Stimulated activated CD4-positive, alpha-beta T cell treated with anti-CD3 and anti-CD28 coated beads, Interleukin-2, amount 100 ng/mL, for 24 hours (primary cell): ENCODE measurements around the gene PIK3R3.

Experiments used
- DNase-seq, 2 donors: peaks; one replicate each; pipeline ENCODE4 v3.0.0-alpha.2; 2020

The PIK3R3 gene

DNA sequence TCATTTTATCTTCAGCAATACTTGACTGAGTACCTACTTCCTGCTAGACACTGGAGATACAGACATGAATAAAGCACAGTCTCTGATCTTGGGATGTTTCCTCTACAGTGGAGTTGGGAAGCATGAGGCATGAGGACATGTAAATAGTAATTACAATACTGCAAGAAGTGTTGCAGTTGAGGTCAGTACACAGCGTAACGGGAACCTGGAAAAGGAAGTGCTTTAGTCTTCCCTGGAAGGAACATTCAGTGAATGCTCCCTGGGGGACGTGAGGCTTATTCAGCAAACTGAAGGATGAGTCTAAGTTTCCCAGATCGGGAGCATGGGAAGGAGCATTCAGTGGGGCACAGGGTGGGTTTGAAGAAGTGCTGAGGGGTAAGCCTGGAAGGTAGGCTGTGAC, 112.4 kb downstream of the PIK3R3 start:
- no peak for DNase-seq

DNA sequence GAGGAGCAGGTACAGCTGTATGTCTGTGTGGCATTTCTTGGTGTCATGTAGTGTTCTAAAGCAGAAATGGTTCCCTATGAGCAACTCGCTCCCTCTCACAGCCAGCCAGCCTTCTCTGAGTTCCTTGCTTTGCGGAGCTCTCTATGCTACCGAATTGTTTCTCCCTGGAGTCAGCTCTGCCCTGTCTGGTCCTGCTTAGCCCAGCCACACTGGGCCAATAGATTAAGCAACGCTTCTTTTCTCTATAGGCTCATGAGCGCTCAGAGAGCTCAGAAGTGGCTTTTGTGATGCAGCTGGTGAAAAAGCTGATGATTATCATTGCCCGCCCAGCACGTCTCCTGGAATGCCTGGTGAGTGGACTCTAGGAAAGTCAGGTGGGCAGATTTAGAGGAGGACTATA, 113.1 kb downstream of the PIK3R3 start:
- DNase-seq = no peak

DNA sequence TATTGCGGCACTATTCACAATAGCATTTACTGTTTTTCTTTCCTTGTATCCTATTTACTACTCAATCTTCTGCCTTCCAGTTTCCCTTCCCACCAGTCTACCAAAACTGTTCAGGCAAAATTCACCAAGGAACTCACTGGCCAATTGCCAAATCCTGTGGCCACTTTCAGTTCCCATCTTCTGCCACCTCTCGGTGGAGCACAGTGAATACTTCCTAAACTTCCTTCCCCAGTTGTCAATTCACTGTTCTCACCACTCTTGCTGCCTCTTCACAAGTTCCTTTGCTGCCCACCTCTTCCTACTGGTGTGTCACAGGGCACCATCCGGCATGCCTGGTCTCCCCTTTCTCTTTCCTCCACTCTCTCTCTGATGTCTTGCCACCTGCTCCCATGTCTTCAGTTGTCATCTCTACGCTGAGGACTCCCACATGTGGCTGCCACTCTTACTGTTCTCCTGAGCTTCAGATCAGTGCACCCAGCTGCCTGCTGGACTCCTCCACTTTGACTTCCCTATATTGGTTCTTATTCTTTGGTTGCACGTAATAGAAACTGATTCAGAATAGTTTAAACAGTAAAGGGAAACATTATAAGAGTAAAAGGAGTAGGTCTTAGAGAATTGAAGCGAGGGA, 114.4 kb downstream of the PIK3R3 start:
- no peak for DNase-seq

DNA sequence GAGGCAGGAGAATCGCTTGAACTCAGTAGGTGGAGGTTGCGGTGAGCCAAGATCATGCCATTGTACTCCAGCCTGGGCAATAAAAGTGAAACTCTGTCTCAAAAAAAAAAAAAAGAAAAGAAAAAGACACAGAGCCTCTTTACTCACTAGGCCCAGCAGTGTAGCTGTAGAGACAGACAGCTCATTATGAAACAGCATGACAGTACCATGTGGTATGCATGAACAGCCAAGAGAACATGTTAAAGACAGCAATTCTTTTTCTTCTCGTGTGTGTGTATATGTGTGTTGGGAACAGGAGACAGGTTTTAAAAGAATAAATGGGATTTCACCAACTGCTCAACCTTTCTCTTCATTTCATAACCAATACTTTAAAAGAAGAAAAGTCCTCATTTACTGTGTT, 118.8 kb downstream of the PIK3R3 start:
- no peak for DNase-seq

DNA sequence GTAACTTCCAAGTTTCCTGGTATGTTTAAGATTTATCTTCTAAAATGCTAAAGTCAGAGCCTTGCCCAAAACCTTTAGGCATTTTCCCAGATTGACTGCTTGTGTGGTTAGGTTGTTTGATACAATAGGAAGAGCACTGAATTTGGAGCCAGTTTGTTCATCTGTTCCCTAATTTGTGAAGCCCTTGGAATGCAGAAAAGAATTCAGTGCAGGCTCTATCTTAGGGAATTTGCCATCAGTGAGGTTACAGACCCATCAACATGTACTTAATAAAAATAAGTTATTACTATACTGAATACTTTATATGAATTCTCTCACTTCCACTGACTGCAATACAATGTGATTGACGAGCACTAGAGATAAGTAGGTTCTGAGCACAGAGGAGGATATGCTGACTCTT, 120.2 kb downstream of the PIK3R3 start:
- no peak for DNase-seq

DNA sequence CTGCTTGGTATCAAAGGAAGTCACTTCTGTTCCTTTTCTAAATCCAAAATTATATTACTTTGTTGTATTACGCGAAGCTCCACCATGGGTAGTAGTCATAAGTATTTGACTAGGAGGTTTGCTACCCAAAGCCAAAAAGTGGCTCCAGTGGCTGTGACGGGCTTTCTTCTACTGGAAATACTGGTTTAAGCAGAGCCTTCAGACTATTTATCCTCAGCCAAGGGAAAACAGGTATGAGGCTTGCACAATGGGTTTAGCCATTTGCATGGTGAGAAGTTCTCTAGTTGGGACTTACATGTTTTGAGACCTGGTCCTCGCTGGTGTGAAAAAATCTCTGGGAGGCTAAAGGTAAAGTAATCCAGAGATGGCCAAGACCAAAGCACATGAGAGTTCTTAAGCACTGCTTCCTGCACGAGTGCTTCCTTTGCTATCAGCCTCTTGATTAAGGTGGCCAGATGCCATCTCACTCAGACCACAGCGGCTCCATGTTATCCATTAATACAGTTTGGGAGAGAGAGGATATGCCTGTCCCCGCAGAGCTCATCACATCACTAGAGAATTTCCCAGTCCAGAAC, 121.2 kb downstream of the PIK3R3 start:
- DNase-seq = no peak

DNA sequence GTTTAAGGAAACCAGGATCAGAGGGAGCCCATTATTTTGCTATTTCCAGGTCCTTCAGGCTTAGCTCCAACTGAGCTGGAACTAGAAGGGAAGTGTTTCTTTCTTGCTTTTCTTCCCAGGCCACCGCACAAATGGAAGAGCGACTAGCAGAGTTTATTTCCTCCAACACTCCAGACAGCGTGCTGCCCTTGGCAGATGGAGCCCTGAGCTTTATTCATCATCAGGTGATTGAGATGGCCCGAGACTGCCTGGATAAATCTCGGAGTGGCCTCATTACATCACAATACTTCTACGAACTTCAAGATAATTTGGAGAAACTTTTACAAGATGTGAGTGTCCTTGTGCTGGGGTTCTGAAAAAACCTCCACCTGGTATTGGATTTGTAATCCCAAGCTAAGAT, 121.8 kb downstream of the PIK3R3 start:
- DNase-seq = no peak

DNA sequence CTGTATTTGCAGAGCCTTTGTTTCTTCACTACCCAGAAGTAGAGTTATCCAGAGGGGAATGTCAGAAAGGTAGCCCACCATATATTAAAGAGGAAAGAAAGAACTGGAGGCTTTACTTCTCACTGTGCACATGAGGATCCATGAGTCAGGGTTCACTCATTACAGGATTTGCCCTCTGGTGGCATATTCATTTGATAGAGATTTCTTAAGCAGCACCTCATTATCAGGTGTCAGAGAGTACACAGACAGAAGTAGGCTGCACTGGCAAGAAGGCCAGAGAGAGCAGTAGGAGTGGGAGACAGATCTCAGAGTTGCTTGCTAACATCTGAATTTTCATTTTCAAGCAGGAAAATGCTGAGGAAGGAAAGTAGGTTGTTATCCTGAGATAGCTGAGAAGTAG, 123.8 kb downstream of the PIK3R3 start:
- no peak for DNase-seq

DNA sequence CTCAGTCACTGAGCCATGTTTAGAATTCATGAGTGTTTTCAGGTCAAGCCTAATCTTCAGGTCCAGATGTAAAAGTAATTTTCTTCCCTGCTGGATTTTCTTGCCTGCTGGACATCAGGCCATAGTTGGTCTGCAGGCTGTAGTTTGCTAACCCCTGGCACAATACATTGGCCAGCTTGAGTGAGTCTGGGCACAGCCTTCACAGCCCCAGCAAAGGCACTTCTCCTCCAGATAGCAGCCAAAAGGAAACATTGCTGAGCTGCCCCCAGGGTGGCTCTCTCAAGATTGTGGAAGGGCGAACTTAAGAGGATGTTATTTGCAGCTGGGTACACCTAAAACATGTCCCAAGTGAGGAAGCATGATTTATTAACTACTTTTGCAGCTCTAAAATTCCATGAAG, 126.8 kb downstream of the PIK3R3 start:
- DNase-seq = no peak

DNA sequence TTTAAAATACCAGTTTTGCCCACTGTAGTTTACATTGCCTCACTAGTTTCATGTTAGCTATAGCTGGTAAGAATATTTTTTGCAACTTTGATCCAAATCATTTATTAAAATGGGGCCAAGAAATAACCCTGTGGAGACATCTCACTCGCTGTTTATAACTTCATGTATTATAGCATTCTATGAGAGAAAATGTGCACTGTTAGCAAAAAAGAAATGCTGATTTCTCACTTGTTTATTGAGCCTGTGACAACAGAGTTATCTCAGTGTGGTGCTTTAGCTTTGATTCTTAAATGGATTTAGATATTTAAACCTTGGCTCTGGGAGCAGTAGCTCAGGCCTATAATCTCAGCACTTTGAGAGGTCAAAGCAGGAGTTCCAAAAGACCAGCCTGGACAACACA, 127.9 kb downstream of the PIK3R3 start:
- no peak for DNase-seq

DNA sequence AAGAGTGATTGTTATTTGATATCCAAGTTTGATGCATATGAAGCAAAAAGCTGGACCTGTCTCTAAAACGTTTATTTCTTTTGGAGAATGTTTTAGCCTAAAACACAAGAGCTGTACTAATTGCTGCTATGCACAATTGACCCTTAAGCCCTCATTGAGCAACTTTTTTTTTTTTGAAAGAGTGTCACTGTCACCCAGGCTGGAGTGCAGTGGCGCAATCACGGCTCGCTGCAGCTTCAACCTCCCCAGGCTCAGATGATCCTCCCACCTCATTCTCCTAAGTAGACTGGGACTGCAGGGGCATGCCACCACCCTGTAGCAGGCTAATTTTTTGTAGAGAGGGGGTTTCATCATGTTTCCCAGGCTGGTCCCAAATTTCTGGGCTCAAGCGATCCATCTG, 129.1 kb downstream of the PIK3R3 start:
- no peak for DNase-seq

DNA sequence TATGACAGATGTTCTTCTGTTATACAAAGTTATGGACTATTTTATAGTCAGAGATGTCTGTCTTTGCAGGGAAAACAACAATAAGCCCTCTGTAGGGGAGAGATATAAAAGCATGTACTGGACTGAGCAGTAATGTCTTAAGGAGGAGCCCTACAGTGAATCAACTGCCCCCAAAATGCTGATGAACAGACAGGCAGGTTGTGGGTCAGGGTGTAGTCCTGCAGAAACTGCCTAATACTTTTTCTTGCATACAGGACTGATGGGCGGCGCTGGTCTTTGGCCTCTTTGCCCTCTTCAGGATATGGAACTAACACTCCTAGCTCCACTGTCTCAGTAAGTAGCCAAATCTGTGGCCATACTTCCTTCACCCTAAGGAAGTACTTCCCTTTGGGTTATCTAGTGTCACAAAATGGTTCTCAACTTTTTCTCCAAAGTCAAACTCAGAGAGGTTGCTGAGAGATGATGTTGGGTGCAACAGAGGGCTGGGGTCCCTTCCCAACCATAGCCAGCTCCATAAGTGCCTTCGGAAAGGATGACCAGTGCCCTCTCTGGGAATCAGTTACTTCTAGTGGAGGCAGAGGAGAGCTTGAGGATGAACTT, 129.8 kb downstream of the PIK3R3 start:
- DNase-seq = no peak

DNA sequence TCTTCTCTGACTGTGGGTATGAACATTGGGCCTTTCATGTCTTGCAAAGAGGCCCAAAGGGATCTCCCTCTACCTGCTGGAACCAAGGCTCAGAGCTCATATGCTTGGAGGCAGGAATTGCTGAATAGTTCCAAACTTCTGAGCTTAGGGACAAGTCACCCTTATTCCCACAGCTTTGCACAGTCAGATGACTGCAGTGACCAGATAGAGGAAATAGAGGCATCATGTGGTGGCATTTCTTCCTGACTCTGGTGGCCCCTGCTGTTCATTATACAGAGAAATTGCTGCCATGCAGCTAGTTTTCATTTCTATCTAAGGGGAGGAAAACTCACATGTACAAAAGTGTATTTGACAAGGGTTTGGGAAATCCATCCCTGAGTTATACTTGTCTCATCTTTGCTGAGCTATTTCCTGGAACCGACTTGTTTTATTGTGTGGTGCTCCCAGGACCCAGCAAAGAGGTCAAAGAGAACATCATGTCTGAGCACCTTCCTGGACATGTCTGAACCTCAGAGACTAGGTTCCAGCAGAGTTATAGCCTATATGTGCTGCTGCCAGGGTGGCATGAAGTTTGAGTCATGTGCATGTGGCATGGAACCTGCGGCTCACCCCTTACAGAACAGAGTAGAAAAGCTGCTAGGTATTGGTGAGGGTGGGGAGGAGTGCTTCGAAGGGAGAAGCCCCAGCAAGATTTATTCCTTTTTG, 131.2 kb downstream of the PIK3R3 start:
- no peak for DNase-seq

DNA sequence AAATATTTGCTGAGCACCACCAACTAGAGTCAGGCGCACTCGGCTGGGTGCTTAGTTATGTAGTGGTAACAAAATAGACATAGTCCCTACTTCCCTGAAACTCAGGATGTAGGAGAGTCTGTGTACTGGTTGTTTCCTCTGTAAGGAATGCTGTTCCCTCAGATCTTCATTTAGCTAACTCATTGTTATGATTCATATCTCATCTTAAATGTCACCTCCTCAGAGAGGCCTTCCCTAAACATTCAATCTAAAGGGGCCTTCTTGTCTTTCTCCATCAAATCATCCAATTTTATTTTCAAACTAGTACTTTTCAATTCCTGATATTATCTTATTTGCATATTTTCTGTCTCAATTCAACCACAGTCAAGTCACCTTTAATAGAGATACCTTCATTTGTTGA, 132.9 kb downstream of the PIK3R3 start:
- DNase-seq = no peak

DNA sequence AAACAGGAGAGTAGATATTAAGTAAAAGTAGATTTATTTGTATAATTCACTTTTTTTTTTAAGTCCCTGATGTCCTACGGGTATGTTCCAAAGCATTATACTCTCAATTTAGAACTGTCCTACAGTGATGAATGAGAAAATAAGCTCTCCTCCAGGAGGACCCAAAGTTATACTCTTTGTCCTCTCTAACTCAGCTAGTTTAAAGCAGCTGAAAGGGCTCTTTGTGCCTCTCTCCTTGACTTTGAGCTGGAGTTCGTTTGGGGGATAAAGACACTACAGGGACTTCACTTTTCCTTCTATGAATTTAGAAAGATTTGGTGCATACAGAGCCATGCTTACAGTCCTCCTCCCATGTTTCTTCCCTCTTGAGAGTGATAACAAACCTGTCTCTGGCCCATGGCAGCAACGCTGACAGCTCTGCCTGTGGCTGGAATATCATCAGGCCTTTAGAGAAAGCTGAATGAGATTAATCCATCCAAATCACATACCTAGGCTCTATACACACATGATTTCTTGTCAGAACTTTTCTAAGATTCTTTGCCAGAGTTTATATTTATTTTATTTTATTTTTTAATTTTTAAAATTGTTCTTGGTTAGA, 134.3 kb downstream of the PIK3R3 start:
- no peak for DNase-seq

DNA sequence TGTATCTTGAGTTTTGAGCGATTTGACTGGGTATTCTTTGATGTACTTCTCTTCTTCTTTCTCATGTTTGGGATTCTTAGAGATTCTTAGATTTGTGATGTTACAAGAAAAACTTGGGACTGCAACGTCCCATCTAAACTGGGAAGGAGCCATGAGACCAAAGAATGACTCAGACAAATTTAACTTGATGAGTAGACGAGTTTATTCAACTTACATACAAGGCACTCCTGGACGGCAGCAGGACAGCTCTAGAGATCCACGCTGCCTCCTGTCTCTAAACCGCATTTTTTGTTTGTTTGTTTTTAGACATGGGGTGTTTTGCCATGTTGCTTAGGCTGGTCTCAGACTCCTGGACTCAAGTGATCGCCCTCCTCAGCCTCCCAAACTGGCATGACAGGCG, 137.1 kb downstream of the PIK3R3 start:
- no peak for DNase-seq

DNA sequence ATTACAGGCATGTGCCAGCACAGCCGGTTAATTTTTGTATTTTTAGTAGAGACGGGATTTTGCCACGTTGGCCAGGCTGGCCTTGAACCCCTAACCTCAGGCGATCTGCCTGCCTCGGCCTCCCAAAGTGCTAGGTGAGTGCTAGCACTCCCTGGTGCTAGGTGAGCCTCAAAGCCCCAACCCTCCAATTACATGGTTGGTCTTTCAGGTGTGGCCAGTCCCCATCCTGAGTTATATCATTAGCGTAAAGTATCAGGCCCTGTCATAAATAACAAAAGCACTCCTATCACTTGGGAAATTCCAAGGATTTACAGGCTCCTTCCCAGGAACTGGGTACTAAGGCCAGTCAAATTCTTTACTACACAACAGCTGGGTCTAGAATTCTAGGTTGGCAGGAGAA, 138.0 kb downstream of the PIK3R3 start:
- no peak for DNase-seq
